A204.1 (cell line): ENCODE data around the gene CDC23.
"Not testable (repeated sequence)": the region's sequence is repeated elsewhere in the genome, so short reads cannot be mapped to it uniquely, and the experiment has no call there.

Experiments
- FAIRE-seq: peaks from 2 replicates; lab custom pipeline; 2012; peaks lifted over from hg19 to GRCh38; lab: Jason Lieb, UNC

CDC23 gene, protein sequence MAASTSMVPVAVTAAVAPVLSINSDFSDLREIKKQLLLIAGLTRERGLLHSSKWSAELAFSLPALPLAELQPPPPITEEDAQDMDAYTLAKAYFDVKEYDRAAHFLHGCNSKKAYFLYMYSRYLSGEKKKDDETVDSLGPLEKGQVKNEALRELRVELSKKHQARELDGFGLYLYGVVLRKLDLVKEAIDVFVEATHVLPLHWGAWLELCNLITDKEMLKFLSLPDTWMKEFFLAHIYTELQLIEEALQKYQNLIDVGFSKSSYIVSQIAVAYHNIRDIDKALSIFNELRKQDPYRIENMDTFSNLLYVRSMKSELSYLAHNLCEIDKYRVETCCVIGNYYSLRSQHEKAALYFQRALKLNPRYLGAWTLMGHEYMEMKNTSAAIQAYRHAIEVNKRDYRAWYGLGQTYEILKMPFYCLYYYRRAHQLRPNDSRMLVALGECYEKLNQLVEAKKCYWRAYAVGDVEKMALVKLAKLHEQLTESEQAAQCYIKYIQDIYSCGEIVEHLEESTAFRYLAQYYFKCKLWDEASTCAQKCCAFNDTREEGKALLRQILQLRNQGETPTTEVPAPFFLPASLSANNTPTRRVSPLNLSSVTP

GRCh38 chr5:138213161-138214029, at the start of gene CDC23:
Gene CDC23 (minus strand): TSS chr5:138213323. CDS start chr5:138213312, 11 bp downstream.
- peak; percentile 100 for FAIRE-seq

- no peak for FAIRE-seq
Observed at GRCh38 chr5:138258704-138259292, 45.7 kb upstream of the CDC23 start.

DNA sequence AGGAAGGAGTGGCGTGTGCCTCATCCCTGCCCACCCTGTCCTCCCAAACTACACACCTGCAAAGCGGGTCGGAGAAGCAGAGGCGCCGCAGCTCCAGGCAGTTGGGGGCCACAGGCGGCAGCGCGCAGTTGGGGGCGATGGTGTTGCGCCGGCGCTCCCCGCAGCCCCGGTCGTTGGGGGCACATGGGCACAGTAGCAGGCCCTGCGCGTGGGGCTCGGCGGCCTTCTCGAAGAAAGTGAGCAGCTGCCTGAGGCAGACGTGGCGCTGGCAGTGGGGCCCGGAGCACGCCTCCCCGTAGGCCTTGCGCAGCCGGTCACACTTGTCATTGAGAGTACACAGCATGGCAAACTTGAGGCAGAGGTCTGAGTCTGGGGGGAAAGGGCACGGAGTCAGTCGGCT, 44.5 kb upstream of the CDC23 start:
- no peak for FAIRE-seq

DNA sequence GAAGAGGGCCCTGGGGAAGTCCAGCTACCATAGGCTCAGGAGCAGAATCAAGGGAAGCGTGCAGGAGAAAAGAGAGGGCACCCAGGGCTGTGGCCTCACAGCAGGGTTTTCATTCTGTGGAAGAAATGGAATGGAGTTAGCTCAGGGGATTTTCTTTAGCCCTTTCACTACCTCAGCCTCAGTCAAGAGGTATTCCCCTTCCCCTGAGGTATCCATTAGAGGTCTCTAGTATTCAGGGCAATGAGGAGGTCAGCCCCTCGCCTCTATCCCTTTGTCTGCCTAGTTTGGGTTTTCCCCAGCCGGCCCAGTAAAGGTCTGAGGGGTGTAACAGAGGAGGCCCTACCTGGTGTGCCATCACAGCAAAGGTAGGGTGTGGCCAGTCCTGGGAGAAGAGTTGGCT, 39.8 kb upstream of the CDC23 start:
- no peak for FAIRE-seq

DNA sequence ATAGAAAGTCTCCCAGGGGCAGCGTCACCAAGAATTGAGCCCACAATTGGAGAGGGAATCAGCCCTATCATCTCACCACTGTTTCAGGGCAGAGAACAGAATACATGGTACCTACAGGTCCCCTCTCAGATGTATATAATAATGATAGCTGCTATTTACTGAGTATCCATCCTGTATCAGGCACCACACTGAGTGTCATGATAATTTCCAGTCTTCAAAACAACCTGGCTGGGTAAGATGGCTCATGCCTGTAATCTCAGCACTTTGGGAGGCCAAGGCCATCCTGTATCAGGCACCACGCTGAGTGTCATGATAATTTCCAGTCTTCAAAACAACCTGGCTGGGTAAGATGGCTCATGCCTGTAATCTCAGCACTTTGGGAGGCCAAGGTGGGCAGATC, 34.7 kb upstream of the CDC23 start:
- not testable (repeated sequence) for FAIRE-seq

- FAIRE-seq: no peak
Observed at GRCh38 chr5:138246822-138247221, 33.7 kb upstream of the CDC23 start.

DNA sequence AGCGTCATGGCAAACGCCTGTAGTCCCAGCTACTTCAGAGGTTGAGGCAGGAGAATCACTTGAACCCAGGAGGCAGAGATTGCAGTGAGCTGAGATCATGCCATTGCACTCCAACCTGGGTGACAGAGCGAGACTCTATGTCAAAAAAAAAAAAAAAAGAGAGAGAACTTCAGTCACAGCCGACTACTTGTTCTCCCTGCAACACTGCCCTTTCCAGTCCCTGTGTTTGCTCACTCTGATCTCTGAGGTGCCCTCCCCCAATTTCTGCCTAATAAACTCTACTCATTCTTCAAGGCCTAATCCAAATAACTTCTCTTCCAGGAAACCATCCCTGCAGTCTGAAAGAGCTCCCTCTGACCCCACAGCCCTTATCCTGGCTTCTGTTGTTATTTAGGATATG, 33.2 kb upstream of the CDC23 start:
- no peak for FAIRE-seq

DNA sequence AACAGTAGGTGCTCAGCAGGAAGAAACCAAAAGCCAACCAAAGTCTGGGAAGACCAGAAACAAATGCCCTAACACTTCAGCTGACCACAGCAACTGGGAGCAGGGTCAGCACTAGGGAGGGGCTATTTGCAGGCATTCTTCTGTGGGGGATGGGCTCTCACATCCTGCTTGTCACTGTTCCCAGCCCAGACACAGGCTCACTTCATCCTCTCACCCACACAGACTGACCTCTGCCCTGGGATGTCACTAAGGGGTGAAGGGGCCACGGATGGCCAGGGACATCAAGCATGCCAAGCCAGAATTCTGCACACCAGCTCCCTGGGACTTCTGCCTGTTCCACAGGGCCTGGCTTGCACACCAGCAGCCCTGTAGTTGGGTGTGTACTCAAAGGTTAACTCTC, 32.6 kb upstream of the CDC23 start:
- FAIRE-seq: no peak

GRCh38 chr5:138243794-138244193, 30.7 kb upstream of the CDC23 start:
- FAIRE-seq: no peak

DNA sequence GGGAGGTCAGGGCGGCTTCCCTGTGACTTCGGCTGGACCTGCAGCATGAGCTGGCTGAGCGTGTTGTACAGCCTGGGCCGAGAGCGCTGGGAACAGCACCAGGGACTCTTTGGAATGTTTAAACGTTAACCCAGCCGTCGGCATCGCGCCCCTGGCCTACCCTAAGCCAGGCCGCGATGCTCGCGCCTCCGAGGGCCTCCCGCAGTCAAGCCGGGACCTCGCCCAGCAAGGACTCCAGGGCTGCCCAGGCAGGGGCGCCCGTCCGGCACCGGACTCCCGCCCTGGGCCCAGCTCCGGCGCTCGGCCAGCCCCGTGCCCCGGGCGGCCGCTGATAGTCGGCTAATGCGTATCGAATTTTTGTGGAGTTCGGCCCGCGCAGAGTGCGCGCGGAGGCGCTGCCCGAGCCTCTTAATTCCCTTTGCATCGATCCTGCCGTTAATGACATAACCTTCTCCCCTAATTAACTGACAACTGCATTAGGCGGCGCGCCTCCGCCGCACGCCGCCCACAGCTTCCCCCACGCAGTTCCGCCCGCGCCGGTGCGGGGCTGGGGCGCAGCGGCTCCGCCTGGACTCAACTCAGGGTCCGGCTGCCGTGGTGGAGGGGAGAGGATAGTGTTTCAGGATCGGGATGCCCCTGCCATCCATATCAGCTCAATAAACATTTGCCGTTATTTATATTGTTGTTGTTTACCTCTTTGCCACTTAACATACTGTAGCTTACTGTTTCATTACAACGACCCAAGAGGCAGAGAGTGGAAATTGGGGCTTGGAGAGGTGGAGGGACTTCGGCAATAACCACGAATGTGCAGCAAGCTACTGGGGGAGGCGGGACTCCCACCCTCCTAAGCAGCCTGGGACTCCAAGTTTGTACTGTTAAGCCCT, 28.8 kb upstream of the CDC23 start:
- FAIRE-seq: no peak

GRCh38 chr5:138240650-138241385, 27.7 kb upstream of the CDC23 start:
- no peak for FAIRE-seq

DNA sequence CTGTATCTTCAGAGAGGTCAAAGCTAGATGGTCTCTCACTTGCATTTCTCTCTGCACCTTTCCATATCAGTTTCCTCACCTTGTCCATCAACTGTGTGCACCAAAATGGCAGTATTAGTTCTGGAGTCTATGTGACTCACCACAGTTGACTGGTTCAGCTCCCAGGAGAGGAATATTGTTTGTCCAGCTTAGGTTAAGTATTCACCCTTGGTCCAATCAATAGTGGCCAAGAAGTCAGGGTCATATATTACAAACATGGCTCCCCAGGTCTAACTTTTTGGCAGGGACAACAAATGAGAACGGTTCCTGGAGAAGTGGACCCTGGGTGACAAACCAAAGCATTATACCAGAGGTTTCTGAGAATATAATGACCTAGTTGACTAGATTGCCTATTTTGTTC, 24.9 kb upstream of the CDC23 start:
- FAIRE-seq: no peak

- FAIRE-seq: no peak
Observed at GRCh38 chr5:138234651-138235050, 21.5 kb upstream of the CDC23 start.

- no peak for FAIRE-seq
Observed at GRCh38 chr5:138233280-138233679, 20.2 kb upstream of the CDC23 start.

GRCh38 chr5:138230981-138231589, 18.0 kb upstream of the CDC23 start:
- no peak for FAIRE-seq

- no peak for FAIRE-seq
Observed at GRCh38 chr5:138230261-138230660, 17.1 kb upstream of the CDC23 start.

- no peak for FAIRE-seq
Observed at GRCh38 chr5:138229387-138229786, 16.3 kb upstream of the CDC23 start.

DNA sequence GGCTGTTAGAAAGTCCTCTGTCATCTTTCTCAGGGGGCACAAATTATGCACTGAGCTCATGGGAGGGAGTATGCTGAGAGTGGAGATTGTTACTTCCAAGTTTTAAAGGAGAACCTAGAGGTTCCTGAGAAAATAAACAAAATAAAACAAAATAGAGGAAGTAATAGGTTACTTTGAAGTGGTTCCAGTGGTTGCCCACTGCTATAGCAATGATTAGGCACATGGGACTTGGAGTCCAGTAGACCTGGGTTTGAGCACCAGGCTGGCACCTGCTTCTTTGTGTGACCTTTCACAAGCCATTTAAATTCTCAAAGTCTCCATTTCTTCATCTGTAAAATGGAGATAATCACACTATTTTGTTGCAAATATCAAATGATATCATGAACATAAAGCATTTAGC, 13.8 kb upstream of the CDC23 start:
- FAIRE-seq: no peak

DNA sequence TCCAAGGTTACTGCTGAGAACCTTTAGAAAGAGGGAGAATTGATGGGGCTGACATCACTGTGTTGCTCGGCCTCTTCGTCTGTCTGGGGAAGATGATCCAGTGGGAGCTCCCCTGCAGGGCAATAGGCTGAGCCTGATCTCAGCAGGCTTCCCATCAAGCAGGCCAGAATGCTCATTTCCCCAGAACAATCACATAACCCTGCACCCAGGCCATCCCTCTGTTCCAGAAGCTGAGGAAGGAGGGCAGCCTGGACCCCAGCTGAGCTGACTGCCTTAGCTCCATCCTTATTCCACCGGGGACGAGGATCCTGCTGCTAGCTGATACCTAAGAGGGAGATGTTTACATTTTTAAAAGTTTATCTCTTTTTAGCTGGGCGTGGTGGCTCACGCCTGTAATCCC, 11.6 kb upstream of the CDC23 start:
- FAIRE-seq: no peak

GRCh38 chr5:138223532-138223931, 10.4 kb upstream of the CDC23 start:
- no peak for FAIRE-seq
